ENCODE measurements around the gene KRT73. TPM values are rescaled to one million over a fixed set of nuclear protein-coding genes. Genes with fewer than 3 reads are reported as not detected.

KRT73 gene
- total RNA-seq, 1 donor from 2014 or later, result not detected

DNA sequence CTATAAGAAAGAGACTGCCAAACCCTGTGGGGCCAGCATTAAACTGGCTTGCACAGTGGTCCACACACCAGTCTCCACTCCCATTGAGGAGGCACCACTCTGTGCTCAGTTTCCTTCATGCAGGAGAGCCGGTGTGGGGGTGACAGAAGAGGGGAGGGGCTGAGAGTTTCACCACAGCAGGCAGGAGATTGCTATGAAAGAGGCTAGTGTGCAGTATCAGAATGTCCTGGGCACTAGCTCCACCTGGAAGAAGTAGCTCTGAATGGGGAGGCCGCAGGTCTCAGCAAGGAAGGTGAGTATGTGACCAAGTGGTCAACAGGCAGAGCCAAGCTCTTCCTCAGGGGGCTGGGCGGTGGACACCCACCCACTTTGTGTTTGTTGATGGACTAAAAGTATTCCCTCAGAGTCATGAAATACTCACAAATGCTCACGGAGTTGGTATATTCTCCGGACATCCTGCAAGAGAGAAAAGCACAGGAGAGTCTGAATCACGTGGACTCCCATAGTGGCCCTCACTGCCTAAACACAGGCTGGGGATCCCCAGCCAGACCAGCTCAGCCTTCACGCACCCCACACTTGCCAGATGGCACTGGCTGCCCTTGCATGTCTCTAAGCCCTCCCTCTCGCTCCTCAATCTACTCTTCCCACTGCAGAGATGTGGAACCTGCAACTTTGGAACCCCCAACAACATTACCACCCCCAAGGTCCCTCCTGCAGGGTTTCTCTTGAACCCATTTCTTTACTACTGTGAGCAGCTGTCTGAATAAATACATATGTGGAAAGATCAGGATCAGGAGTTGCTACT, 9.3 kb downstream of the KRT73 start:
- peaks cover 79% of the 10 kb centered on the region for H3K27me3 Mint-ChIP-seq (ENCODE audit: low read depth)
- TF ChIP-seq, protein P1, sequence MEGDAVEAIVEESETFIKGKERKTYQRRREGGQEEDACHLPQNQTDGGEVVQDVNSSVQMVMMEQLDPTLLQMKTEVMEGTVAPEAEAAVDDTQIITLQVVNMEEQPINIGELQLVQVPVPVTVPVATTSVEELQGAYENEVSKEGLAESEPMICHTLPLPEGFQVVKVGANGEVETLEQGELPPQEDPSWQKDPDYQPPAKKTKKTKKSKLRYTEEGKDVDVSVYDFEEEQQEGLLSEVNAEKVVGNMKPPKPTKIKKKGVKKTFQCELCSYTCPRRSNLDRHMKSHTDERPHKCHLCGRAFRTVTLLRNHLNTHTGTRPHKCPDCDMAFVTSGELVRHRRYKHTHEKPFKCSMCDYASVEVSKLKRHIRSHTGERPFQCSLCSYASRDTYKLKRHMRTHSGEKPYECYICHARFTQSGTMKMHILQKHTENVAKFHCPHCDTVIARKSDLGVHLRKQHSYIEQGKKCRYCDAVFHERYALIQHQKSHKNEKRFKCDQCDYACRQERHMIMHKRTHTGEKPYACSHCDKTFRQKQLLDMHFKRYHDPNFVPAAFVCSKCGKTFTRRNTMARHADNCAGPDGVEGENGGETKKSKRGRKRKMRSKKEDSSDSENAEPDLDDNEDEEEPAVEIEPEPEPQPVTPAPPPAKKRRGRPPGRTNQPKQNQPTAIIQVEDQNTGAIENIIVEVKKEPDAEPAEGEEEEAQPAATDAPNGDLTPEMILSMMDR (IDR thresholded peaks at IDR 0.05; ENCODE audit: unreplicated experiment), result no peak
- no peaks in the 10 kb centered on the region for H3K36me3 Mint-ChIP-seq
- DNase-seq (ENCODE audit: low spot score in 2 of 2, unreplicated experiment in 2 of 2), result no peak
- H3K9me3 Mint-ChIP-seq, result no peaks in the 10 kb centered on the region
- no peak overlapping the region for H3K27ac Mint-ChIP-seq
- no peaks in the 10 kb centered on the region for H3K4me1 Mint-ChIP-seq
- no peak overlapping the region for H3K4me3 Mint-ChIP-seq

DNA sequence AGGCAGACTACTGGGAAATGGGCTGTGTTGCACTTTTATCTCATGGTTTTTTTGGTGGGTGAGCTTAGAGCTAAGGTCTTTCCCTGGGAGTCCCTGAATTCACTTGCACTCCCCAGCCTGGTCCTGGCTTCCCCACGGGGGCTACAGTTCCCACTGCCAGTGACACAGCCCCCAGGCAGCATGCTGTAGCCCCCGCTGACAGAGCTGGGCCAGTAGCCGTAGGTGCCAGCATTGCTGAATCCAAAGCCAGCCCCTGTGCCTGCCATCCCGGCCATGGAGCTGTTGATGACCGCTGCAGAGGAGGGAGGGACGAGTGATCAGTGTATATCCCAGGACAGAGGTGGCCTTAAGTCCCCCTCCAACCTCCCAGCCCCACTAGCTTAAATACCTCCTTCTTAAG, 10.2 kb downstream of the KRT73 start:
- Mint-ChIP-seq H3K27ac (no peak overlapping the region), H3K36me3 (no peaks in the 10 kb centered on the region), H3K27me3 (ENCODE audit: low read depth) (peaks cover 74% of the 10 kb centered on the region), H3K4me1 (no peaks in the 10 kb centered on the region), H3K4me3 (no peak overlapping the region), H3K9me3 (no peaks in the 10 kb centered on the region)
- TF ChIP-seq, protein P1 (IDR thresholded peaks at IDR 0.05; ENCODE audit: unreplicated experiment), result no peak
- no peak for DNase-seq (ENCODE audit: low spot score in 2 of 2, unreplicated experiment in 2 of 2)

GRCh38 chr12:52607314-52607713, 11.0 kb downstream of the KRT73 start:
- TF ChIP-seq, protein P1 (IDR thresholded peaks at IDR 0.05; ENCODE audit: unreplicated experiment), result no peak
- no peaks in the 10 kb centered on the region for H3K4me1 Mint-ChIP-seq
- peaks cover 73% of the 10 kb centered on the region for H3K27me3 Mint-ChIP-seq (ENCODE audit: low read depth)
- H3K9me3 Mint-ChIP-seq, result no peaks in the 10 kb centered on the region
- H3K4me3 Mint-ChIP-seq, result no peak overlapping the region
- no peak for DNase-seq (ENCODE audit: low spot score in 2 of 2, unreplicated experiment in 2 of 2)
- no peaks in the 10 kb centered on the region for H3K36me3 Mint-ChIP-seq
- H3K27ac Mint-ChIP-seq, result no peak overlapping the region

GRCh38 chr12:52606581-52607218, 11.7 kb downstream of the KRT73 start:
- DNase-seq (ENCODE audit: low spot score in 2 of 2, unreplicated experiment in 2 of 2), result no peak
- H3K36me3 Mint-ChIP-seq, result no peaks in the 10 kb centered on the region
- TF ChIP-seq, protein P1 (IDR thresholded peaks at IDR 0.05; ENCODE audit: unreplicated experiment), result no peak
- H3K27ac Mint-ChIP-seq, result no peak overlapping the region
- peaks cover 72% of the 10 kb centered on the region for H3K27me3 Mint-ChIP-seq (ENCODE audit: low read depth)
- no peaks in the 10 kb centered on the region for H3K9me3 Mint-ChIP-seq
- no peak overlapping the region for H3K4me3 Mint-ChIP-seq
- no peaks in the 10 kb centered on the region for H3K4me1 Mint-ChIP-seq

DNA sequence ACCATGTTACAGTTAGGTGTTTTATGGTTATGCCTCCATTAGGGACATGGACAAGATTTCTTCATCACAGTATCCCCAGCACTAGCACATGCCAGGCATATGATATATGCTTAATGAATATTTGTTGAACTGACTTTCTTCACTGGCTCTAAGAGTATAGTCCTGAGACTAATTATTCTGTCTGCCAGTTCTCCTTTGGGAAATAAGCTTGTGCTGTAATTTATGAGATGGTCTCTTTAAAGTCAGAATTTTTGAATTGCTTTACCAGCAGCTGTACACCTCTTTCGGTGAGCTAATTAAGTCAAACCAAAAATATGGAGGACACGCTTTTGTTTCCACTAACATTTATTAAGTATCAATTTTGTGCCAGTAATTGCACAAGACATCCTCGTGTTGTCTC, 12.3 kb downstream of the KRT73 start:
- DNase-seq (ENCODE audit: low spot score in 2 of 2, unreplicated experiment in 2 of 2), result no peak
- no peak overlapping the region for H3K4me3 Mint-ChIP-seq
- H3K27me3 Mint-ChIP-seq (ENCODE audit: low read depth), result peaks cover 69% of the 10 kb centered on the region
- TF ChIP-seq, protein P1 (IDR thresholded peaks at IDR 0.05; ENCODE audit: unreplicated experiment), result no peak
- H3K4me1 Mint-ChIP-seq, result no peaks in the 10 kb centered on the region
- no peaks in the 10 kb centered on the region for H3K9me3 Mint-ChIP-seq
- no peak overlapping the region for H3K27ac Mint-ChIP-seq
- H3K36me3 Mint-ChIP-seq, result no peaks in the 10 kb centered on the region

Data from mesothelial cell of epicardium (in vitro differentiated cells).